HG03280 (cell line): ENCODE data around the gene DDAH2.

Source experiments
- ATAC-seq: cut with Tn5 transposase; IDR thresholded peaks from one replicate; pipeline ENCODE4 v1.9.1; 2021; ENCODE audit warnings: mild to moderate bottlenecking, moderate library complexity; ENCODE audit not compliant: unreplicated experiment

Gene DDAH2

DNA sequence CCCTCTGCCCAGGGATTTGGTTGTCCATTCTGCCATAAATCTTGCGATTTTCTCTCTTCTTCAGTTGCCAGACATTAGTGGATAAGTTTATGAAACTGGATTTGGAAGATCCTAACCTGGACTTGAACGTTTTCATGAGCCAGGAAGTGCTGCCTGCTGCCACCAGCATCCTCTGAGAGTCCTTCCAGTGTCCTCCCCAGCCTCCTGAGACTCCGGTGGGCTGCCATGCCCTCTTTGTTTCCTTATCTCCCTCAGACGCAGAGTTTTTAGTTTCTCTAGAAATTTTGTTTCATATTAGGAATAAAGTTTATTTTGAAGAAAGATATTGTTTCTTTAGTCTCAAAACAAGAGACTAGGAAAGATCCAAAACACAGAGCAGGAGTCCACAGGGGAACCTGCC is 33.3 kb upstream of the DDAH2 start, which contains the start of gene SAPCD1:
Gene SAPCD1, plus strand, starts transcription at position 301 of the 400 bp plus-strand sequence. CDS start 399 bp downstream, outside the sequence.
- ATAC-seq = no peak

GRCh38 chr6:31761343-31761742 is 32.2 kb upstream of the DDAH2 start:
- ATAC-seq = no peak

DNA sequence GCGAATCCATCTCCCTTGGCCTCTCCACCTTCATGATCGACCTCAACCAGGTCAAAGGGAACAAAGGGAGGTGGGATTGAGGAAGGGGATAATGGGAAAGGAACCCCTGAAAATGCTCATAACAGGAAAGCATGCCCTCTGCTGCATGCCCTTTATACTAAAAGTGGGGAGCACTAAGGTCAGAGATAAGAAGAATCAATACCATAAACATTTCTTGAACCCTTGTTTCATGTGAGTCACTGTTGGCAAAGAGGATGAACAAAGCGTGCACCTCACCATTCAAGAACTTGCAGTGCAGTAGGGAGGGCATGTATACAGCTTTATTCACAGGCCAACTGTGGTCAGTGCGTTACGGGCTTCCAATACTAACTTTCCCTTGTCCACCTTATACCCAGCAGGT is 31.7 kb upstream of the DDAH2 start:
- no peak for ATAC-seq

DNA sequence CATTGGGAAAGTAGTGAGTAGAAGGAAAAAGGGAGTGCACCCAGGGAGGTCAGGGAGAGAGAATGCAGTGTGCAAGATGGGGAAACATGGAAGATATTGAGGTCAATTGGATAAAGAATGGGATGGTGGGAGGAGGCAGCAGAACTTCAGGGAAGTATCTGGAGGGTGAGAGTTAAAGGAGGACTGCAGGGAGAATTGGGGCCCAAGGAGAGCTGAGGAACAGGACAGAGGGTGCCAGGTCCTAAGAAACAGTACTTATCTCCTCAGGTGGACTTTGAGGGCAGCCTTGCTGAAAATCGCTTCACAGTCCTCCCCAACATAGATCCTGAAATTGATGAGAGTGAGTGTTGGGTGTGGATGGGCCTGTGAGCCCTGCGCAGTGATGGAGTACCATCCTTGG is 29.2 kb upstream of the DDAH2 start:
- no peak for ATAC-seq

- ATAC-seq = no peak
Observed at GRCh38 chr6:31752739-31753319, 23.7 kb upstream of the DDAH2 start.

GRCh38 chr6:31750411-31751022 is 21.4 kb upstream of the DDAH2 start:
- no peak for ATAC-seq

- ATAC-seq = no peak
Observed at GRCh38 chr6:31749301-31750036, 20.4 kb upstream of the DDAH2 start.

- no peak for ATAC-seq
Observed at GRCh38 chr6:31744422-31744821, 15.3 kb upstream of the DDAH2 start.

- no peak for ATAC-seq
Observed at GRCh38 chr6:31742894-31743293, 13.8 kb upstream of the DDAH2 start.

GRCh38 chr6:31741815-31742214 is 12.7 kb upstream of the DDAH2 start:
- no peak for ATAC-seq

- no peak for ATAC-seq
Observed at GRCh38 chr6:31740397-31741223, 11.5 kb upstream of the DDAH2 start.

DNA sequence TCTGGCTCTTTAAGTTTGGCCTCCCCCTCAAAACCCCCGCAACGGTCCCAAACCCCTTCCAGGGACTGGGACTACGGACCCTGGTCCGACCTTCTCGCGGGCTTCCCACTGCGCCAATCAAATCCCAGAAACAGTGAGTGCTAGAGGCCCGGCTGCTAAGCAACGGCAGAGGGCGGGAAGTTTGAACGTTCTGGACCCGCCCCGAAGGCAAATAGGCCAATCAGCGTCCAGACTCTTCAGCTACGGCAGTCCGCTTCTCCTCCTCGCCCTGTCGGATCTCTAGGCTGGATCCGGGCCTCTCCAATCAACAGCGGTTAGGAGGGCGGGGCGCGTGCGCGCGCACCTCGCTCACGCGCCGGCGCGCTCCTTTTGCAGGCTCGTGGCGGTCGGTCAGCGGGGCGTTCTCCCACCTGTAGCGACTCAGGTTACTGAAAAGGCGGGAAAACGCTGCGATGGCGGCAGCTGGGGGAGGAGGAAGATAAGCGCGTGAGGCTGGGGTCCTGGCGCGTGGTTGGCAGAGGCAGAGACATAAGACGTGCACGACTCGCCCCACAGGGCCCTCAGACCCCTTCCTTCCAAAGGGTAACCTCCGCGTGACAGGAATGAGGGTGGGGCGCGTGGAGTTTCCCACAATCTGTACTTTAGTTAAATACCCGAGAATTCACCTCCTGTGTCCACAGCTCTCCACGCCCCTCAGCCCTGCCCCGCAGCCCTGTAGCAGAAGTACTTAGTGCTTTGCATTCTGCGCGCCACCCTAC is 10.7 kb upstream of the DDAH2 start, which contains the start of gene MSH5:
Gene MSH5, plus strand, starts transcription at position 367 of the 758 bp plus-strand sequence. CDS start 462 bp downstream, outside the sequence.
- peak; percentile 83 for ATAC-seq

DNA sequence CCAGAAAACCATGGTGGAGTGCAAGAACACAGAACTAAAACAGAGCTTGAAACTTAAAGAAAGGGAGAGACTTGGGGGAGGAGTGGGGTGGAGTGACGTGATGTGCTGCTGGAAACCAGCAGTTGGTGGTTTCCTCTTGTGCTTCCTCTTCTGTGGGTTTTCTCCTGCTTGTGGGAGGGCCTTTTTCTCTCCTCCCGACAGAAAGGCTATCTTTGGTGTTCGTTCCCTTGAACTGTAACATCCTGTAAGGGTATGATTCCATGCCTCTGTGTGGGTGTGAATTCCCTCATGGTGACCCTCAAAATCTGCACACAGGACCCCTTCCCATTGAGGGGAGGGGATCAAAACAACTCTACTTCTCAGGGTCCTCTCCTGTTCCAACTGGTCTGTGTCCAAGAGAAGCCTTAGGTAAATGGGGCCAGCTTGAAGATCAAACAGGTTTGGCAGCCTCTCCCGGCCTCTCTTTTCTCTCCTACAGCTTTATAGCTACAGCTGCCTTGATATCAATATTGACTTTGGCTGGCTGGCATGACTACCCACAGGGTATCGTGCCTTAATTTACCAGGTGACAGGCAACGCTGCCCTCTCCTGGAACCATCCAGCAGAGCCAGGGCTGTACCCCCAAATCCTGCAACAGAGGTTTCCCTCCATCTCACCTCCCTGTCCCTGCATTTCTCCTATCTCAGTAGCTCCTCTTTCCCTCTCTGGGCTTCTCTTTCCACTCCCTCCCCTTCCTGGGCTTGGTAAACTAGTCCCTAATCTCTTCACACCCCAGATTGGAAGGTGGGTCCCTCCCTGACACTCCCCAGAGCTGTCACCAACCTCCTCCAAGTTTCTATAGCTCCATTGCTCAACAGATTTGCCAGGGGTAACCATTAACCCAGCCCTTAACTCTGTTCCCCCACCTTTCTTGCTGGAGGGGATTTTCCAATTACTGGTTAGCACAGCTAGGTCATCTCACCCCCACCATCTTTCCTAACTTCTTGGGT is 9.2 kb upstream of the DDAH2 start:
- ATAC-seq = no peak

- ATAC-seq = no peak
Observed at GRCh38 chr6:31737315-31737990, 8.4 kb upstream of the DDAH2 start.

- no peak for ATAC-seq
Observed at GRCh38 chr6:31736768-31737314, 7.7 kb upstream of the DDAH2 start.

GRCh38 chr6:31736021-31736767 is 7.1 kb upstream of the DDAH2 start, which contains the start of gene CLIC1:
TSS of gene CLIC1 (minus strand) at chr6:31736530. CDS start at chr6:31736300, 230 bp downstream.
- ATAC-seq = peak; percentile 20

GRCh38 chr6:31734821-31735406 is 5.8 kb upstream of the DDAH2 start:
- no peak for ATAC-seq
